HG02798 (cell line): ENCODE data around the gene RASSF3.
"Not testable (repeated sequence)": the region's sequence is repeated elsewhere in the genome, so short reads cannot be mapped to it uniquely, and the experiment has no call there.

Experiments
- ATAC-seq: cut with Tn5 transposase; IDR thresholded peaks from one replicate; pipeline ENCODE4 v1.9.1; 2021; ENCODE audit warnings: mild to moderate bottlenecking; ENCODE audit not compliant: unreplicated experiment, poor library complexity

Gene RASSF3

GRCh38 chr12:64595863-64596793 is 14.2 kb upstream of the RASSF3 start:
- no peak for ATAC-seq

- no peak for ATAC-seq
These were observed 11.5 kb upstream of the RASSF3 start for GRCh38 chr12:64598831-64599230.

- ATAC-seq, result no peak
These were observed 10.1 kb upstream of the RASSF3 start for GRCh38 chr12:64600164-64600561.

- ATAC-seq, result no peak
These were observed 7.0 kb upstream of the RASSF3 start for GRCh38 chr12:64603183-64603841.

GRCh38 chr12:64608901-64609535 is 1.3 kb upstream of the RASSF3 start:
- ATAC-seq, result peak; percentile 27

GRCh38 chr12:64609536-64610078 is 688 bp upstream of the RASSF3 start:
- no peak for ATAC-seq

- ATAC-seq, result peak; percentile 60
These were observed 505 bp downstream of the RASSF3 start for GRCh38 chr12:64610660-64611340.

- ATAC-seq, result no peak
These were observed 1.3 kb downstream of the RASSF3 start for GRCh38 chr12:64611341-64612284.

GRCh38 chr12:64612843-64613242 is 2.5 kb downstream of the RASSF3 start:
- no peak for ATAC-seq

GRCh38 chr12:64613775-64614398 is 3.6 kb downstream of the RASSF3 start:
- ATAC-seq, result not testable (repeated sequence)

GRCh38 chr12:64616201-64616600 is 5.9 kb downstream of the RASSF3 start:
- ATAC-seq, result no peak

- ATAC-seq, result peak; percentile 31
These were observed 8.8 kb downstream of the RASSF3 start for GRCh38 chr12:64618953-64619590.

- peak; percentile 86 for ATAC-seq
These were observed 11.1 kb downstream of the RASSF3 start for GRCh38 chr12:64621257-64621942.

GRCh38 chr12:64624035-64624434 is 13.7 kb downstream of the RASSF3 start:
- ATAC-seq, result no peak

- ATAC-seq, result peak; percentile 53
These were observed 15.2 kb downstream of the RASSF3 start for GRCh38 chr12:64625243-64626077.

- ATAC-seq, result not testable (repeated sequence)
These were observed 16.3 kb downstream of the RASSF3 start for GRCh38 chr12:64626588-64626987.

- no peak for ATAC-seq
These were observed 17.5 kb downstream of the RASSF3 start for GRCh38 chr12:64627771-64628170.
